Stimulated activated naive CD8-positive, alpha-beta T cell treated with anti-CD3 and anti-CD28 coated beads, Interleukin-15, amount 100 ng/mL, for 72 hours (primary cell): ENCODE data around the gene PRIM2.
A peak's percentile ranks its signal among the peaks of the same experiment; 100 is the strongest.
"Not testable (repeated sequence)": the region's sequence is repeated elsewhere in the genome, so short reads cannot be mapped to it uniquely, and the experiment has no call there.

ENCODE experiments used
- ATAC-seq: fragments of 150-1000 bp; cut with Tn5 transposase; 2 replicates; pipeline ENCODE4 v1.10.0; 2021; ENCODE audit warnings: mild to moderate bottlenecking, moderate library complexity
- DNase-seq, 2 donors: peaks; one replicate each; pipeline ENCODE4 v3.0.0; 2021 to 2022
- H3K27ac Mint-ChIP-seq, 2 donors: one replicate each; pipeline ENCODE4 v1.8.0; 2022; ENCODE audit warnings: mild to moderate bottlenecking in 2 of 2, mixed read lengths in 2 of 2, moderate library complexity in 2 of 2
- H3K27me3 Mint-ChIP-seq: one replicate; pipeline ENCODE4 v1.8.0; 2022; ENCODE audit warnings: mixed read lengths
- H3K4me1 Mint-ChIP-seq: one replicate; pipeline ENCODE4 v1.8.0; 2022; ENCODE audit warnings: mild to moderate bottlenecking, mixed read lengths
- H3K4me3 Mint-ChIP-seq, 2 donors: one replicate each; pipeline ENCODE4 v1.8.0; 2022; ENCODE audit warnings: mild to moderate bottlenecking in 2 of 2, mixed read lengths in 2 of 2, moderate library complexity in 1 of 2
- H3K9me3 Mint-ChIP-seq, 2 donors: one replicate each; pipeline ENCODE4 v1.8.0; 2022; ENCODE audit warnings: mixed read lengths in 2 of 2

PRIM2 gene

GRCh38 chr6:57523221-57523620 lies 205.8 kb downstream of the PRIM2 start:
- not testable (repeated sequence) for H3K27ac Mint-ChIP-seq, ATAC-seq, DNase-seq, H3K27me3 Mint-ChIP-seq, H3K4me1 Mint-ChIP-seq, H3K4me3 Mint-ChIP-seq, H3K9me3 Mint-ChIP-seq

DNA sequence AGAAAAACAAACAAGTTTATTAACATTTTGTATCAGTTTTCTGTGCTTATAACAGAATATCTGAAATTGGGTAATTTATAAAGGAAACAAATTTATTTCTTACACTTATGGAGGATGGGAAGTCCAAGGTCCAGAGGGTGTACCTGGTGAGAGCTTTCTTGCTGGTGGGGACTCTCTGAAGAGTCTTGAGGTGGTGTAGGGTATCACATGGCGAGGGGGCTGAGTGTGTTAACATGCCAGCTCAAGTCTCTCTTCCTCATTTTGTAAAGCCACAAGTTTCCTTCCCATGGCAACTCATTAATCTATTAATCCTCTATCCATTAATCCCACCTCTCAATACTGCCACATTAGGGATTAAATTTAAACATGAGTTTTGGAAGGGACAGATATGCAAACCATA lies 212.3 kb downstream of the PRIM2 start:
- DNase-seq, H3K4me3 Mint-ChIP-seq, ATAC-seq, H3K9me3 Mint-ChIP-seq, H3K4me1 Mint-ChIP-seq, H3K27me3 Mint-ChIP-seq, H3K27ac Mint-ChIP-seq: not testable (repeated sequence)

- not testable (repeated sequence) for H3K4me1 Mint-ChIP-seq, H3K27me3 Mint-ChIP-seq, H3K27ac Mint-ChIP-seq, H3K9me3 Mint-ChIP-seq, H3K4me3 Mint-ChIP-seq, DNase-seq, ATAC-seq
Measured at GRCh38 chr6:57532660-57533059, 215.2 kb downstream of the PRIM2 start.

GRCh38 chr6:57535121-57535520 lies 217.7 kb downstream of the PRIM2 start:
- not testable (repeated sequence) for ATAC-seq, DNase-seq, H3K27me3 Mint-ChIP-seq, H3K9me3 Mint-ChIP-seq, H3K4me1 Mint-ChIP-seq, H3K4me3 Mint-ChIP-seq, H3K27ac Mint-ChIP-seq

DNA sequence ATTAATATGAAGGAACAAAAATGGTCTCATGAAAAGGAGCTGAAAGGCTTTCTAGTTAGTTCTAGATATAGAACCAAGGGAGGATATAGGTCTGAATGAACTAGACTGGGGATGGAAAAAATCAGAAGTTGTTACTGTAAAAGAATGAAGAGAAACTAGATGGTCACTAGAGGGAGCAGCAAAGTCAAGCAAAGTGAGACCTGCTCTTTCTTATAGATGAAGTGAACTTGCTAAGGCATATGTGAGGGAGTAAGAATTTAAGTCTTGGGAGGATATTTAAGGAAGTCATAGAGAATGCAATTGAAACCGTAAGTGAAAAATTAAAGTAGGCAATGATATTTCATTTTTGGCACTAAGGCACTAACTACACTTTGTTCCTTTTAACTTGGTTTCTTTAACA lies 218.6 kb downstream of the PRIM2 start:
- not testable (repeated sequence) for H3K27me3 Mint-ChIP-seq, H3K4me3 Mint-ChIP-seq, DNase-seq, ATAC-seq, H3K4me1 Mint-ChIP-seq, H3K9me3 Mint-ChIP-seq
- H3K27ac Mint-ChIP-seq, result peak overlapping the region in 1 of 2 donors; percentile 0

DNA sequence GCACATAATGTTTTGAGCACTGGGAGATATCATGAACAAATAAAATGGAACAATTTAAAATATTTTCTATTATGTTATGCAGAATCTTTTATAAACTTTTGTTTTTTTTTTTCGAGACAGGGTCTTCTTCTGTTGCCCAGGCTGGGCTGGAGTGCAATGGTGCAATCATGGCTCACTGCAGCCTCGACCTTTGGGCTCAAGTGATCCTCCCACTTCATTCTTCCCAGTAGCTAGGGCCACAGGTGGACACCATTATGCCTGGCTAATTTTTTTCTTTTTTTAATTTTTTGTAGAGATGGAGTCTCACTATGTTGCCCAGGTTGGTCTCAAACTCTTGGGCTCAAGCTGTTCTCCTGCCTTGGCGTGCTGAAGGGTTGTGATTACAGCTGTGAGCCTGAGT lies 220.5 kb downstream of the PRIM2 start:
- not testable (repeated sequence) for H3K27ac Mint-ChIP-seq, DNase-seq, H3K4me3 Mint-ChIP-seq, ATAC-seq, H3K9me3 Mint-ChIP-seq, H3K4me1 Mint-ChIP-seq, H3K27me3 Mint-ChIP-seq

- DNase-seq, H3K4me1 Mint-ChIP-seq, H3K27me3 Mint-ChIP-seq, H3K9me3 Mint-ChIP-seq, H3K4me3 Mint-ChIP-seq, ATAC-seq, H3K27ac Mint-ChIP-seq: not testable (repeated sequence)
Measured at GRCh38 chr6:57551961-57552360, 234.5 kb downstream of the PRIM2 start.

GRCh38 chr6:57557855-57558254 lies 240.4 kb downstream of the PRIM2 start:
- not testable (repeated sequence) for ATAC-seq, DNase-seq, H3K9me3 Mint-ChIP-seq, H3K4me3 Mint-ChIP-seq, H3K27ac Mint-ChIP-seq, H3K4me1 Mint-ChIP-seq, H3K27me3 Mint-ChIP-seq

- not testable (repeated sequence) for DNase-seq, H3K27me3 Mint-ChIP-seq, H3K4me1 Mint-ChIP-seq, H3K9me3 Mint-ChIP-seq, H3K27ac Mint-ChIP-seq, H3K4me3 Mint-ChIP-seq, ATAC-seq
Measured at GRCh38 chr6:57559170-57559569, 241.7 kb downstream of the PRIM2 start.

GRCh38 chr6:57562233-57562632 lies 244.8 kb downstream of the PRIM2 start:
- H3K9me3 Mint-ChIP-seq, ATAC-seq, H3K27me3 Mint-ChIP-seq, H3K4me1 Mint-ChIP-seq, DNase-seq, H3K4me3 Mint-ChIP-seq, H3K27ac Mint-ChIP-seq: not testable (repeated sequence)

GRCh38 chr6:57572119-57572518 lies 254.7 kb downstream of the PRIM2 start:
- not testable (repeated sequence) for H3K27me3 Mint-ChIP-seq, H3K4me3 Mint-ChIP-seq, H3K27ac Mint-ChIP-seq, ATAC-seq, H3K4me1 Mint-ChIP-seq, H3K9me3 Mint-ChIP-seq, DNase-seq

- H3K4me1 Mint-ChIP-seq, H3K4me3 Mint-ChIP-seq, H3K9me3 Mint-ChIP-seq, DNase-seq, H3K27me3 Mint-ChIP-seq, ATAC-seq, H3K27ac Mint-ChIP-seq: not testable (repeated sequence)
Measured at GRCh38 chr6:57572844-57573243, 255.4 kb downstream of the PRIM2 start.

DNA sequence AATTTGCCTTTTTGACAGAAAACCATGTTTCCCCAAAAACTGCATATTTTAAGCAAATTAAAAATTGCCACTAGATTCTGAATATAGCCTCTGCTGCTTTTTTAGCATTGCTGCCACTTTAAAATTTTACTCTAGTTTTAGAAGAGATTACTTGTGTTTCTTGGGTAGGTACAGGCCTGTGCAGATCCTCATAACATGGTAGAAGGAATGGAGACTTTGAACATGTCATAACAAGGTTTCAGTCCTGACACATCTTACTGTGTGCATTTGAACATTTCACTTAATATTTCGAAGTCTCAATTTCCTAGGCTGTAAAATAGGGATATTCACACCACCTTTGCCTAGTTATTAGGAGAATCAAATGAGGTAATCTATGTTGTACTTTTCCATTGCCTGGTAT lies 259.6 kb downstream of the PRIM2 start:
- not testable (repeated sequence) for H3K4me1 Mint-ChIP-seq, H3K27ac Mint-ChIP-seq, H3K4me3 Mint-ChIP-seq, H3K9me3 Mint-ChIP-seq, DNase-seq, ATAC-seq, H3K27me3 Mint-ChIP-seq

DNA sequence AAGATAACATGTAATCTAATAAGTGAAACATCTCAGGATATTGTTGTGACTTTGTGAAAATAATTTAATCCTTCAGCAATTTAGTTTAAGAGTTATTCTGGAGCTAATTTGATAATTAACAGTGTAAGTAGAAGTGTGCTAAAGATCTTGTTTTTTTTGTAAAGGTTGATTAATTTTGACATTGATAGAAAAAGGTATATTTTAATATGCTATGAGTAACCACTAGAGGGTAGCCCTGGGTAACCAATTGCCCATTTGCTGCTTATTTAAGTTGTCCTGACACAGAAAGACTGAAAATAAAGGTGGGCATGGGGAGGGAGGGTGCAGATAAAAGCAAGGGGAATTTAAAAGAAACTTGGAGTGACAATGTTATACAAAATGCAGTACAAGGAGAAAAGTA lies 262.1 kb downstream of the PRIM2 start:
- not testable (repeated sequence) for H3K27me3 Mint-ChIP-seq, H3K9me3 Mint-ChIP-seq, H3K4me1 Mint-ChIP-seq, ATAC-seq, H3K27ac Mint-ChIP-seq, H3K4me3 Mint-ChIP-seq, DNase-seq

GRCh38 chr6:57581586-57581985 lies 264.2 kb downstream of the PRIM2 start:
- not testable (repeated sequence) for H3K4me1 Mint-ChIP-seq, ATAC-seq, DNase-seq, H3K4me3 Mint-ChIP-seq, H3K27ac Mint-ChIP-seq, H3K9me3 Mint-ChIP-seq, H3K27me3 Mint-ChIP-seq

- H3K4me1 Mint-ChIP-seq, H3K27me3 Mint-ChIP-seq, H3K4me3 Mint-ChIP-seq, H3K9me3 Mint-ChIP-seq, DNase-seq, ATAC-seq: not testable (repeated sequence)
- peak overlapping the region in 1 of 2 donors; percentile 14 for H3K27ac Mint-ChIP-seq
Measured at GRCh38 chr6:57601105-57601504, 283.7 kb downstream of the PRIM2 start.

GRCh38 chr6:57605303-57605702 lies 287.9 kb downstream of the PRIM2 start:
- H3K4me1 Mint-ChIP-seq, H3K27ac Mint-ChIP-seq: not testable (repeated sequence)

More at GRCh38 chr6:57605303-57605702, 287.9 kb downstream of the PRIM2 start:
- not testable (repeated sequence) for ATAC-seq, H3K27me3 Mint-ChIP-seq, H3K4me3 Mint-ChIP-seq, H3K9me3 Mint-ChIP-seq, DNase-seq
